ENCODE data around the gene GADD45B.

DNA sequence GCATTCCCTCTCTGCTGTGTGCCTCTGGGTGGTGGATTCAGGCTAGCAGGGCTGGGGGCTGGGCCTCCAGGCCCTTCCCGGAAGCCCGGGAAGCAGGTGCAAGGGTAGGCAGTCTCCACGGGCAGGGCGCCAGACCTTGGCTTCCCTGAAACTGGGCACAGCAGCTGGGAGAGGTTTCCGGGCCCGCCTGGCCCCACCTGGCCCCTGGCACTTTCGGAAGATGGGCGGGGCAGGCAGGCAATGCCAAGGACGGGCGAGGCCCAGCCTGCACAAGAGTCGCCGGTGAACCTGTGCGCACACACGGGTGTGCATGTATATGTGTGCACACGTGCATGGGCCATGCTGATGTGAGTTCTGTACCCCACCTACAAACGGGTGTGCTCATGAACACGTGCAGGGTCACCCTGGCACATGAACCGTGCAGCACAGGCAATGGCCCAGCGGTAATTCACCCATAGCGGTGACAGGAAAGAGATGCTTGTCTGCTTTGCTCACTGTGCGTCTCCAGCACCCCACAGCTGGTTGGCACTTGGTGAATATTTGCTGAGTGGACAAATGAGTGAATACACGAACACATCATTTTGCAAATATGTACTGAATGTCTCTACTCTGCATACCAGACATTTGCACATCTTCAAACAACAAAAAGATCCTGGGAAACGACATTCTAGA is 15.3 kb downstream of the GADD45B start:
- TF ChIP-seq EZH2 (IDR thresholded peaks at IDR 0.05; ENCODE audit: low read length, missing control alignments), result no peak
- TF ChIP-seq, protein P1, sequence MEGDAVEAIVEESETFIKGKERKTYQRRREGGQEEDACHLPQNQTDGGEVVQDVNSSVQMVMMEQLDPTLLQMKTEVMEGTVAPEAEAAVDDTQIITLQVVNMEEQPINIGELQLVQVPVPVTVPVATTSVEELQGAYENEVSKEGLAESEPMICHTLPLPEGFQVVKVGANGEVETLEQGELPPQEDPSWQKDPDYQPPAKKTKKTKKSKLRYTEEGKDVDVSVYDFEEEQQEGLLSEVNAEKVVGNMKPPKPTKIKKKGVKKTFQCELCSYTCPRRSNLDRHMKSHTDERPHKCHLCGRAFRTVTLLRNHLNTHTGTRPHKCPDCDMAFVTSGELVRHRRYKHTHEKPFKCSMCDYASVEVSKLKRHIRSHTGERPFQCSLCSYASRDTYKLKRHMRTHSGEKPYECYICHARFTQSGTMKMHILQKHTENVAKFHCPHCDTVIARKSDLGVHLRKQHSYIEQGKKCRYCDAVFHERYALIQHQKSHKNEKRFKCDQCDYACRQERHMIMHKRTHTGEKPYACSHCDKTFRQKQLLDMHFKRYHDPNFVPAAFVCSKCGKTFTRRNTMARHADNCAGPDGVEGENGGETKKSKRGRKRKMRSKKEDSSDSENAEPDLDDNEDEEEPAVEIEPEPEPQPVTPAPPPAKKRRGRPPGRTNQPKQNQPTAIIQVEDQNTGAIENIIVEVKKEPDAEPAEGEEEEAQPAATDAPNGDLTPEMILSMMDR (conservative IDR thresholded peaks at IDR 0.05 in 1 of 2, IDR thresholded peaks at IDR 0.05 in 1 of 2; ENCODE audit: low read depth in 1 of 2, low read length in 2 of 2), result no peak

All from fibroblast of lung (primary cell).